ENCODE measurements around the gene TCF15.

GRCh38 chr20:574297-574942 lies 35.7 kb downstream of the TCF15 start:
- no peak for TF ChIP-seq POLR2A (IDR thresholded peaks at IDR 0.05; ENCODE audit: low read depth, low read length)
- TF ChIP-seq, protein P1, sequence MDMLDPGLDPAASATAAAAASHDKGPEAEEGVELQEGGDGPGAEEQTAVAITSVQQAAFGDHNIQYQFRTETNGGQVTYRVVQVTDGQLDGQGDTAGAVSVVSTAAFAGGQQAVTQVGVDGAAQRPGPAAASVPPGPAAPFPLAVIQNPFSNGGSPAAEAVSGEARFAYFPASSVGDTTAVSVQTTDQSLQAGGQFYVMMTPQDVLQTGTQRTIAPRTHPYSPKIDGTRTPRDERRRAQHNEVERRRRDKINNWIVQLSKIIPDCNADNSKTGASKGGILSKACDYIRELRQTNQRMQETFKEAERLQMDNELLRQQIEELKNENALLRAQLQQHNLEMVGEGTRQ (IDR thresholded peaks at IDR 0.05; ENCODE audit: low read depth, low read length): no peak

Data from IMR-90 (cell line).